DND-41 (cell line): ENCODE results near the gene ACP3.

Source experiments
- ATAC-seq: fragments of 200-7000 bp; cut with Tn5 transposase; 3 replicates; pipeline ENCODE4 v1.9.1; 2021; ENCODE audit warnings: low read depth; ENCODE audit not compliant: insufficient read depth
- DNase-seq: peaks from one replicate; pipeline ENCODE4 v3.0.0-alpha.2; 2020
- H2AFZ ChIP-seq: 2 replicates; pipeline ENCODE4 v1.6.0; 2012; ENCODE audit warnings: low read depth, low read length
- H3K27ac ChIP-seq: 2 replicates; pipeline ENCODE4 v1.5.1; 2012; ENCODE audit warnings: low read length, inconsistent platforms
- H3K27me3 ChIP-seq: fragments of 200-600 bp; sonication (generic); 2 replicates; pipeline ENCODE4 v1.6.0; 2012; ENCODE audit warnings: low read length, mild to moderate bottlenecking, inconsistent platforms; ENCODE audit not compliant: insufficient read depth, poor library complexity
- H3K36me3 ChIP-seq: 2 replicates; pipeline ENCODE4 v1.5.1; 2012; ENCODE audit warnings: low read length, inconsistent platforms; ENCODE audit not compliant: insufficient read depth
- H3K4me1 ChIP-seq: 2 replicates; pipeline ENCODE4 v1.5.1; 2012; ENCODE audit warnings: mild to moderate bottlenecking, low read length; ENCODE audit not compliant: insufficient read depth
- H3K4me2 ChIP-seq: 2 replicates; pipeline ENCODE4 v1.6.0; 2012; ENCODE audit warnings: mild to moderate bottlenecking, moderate library complexity, low read length, inconsistent platforms; ENCODE audit not compliant: insufficient read depth
- H3K4me3 ChIP-seq, 2 experiments: fragments of 200-600 bp in 1 of 2; shearing (Covaris generic) in 1 of 2; 2 replicates each; pipeline ENCODE4 v1.5.1; 2012 to 2016; ENCODE audit warnings: inconsistent platforms in 2 of 2, low read length in 2 of 2, mild to moderate bottlenecking in 2 of 2, low read depth in 1 of 2, moderate library complexity in 1 of 2
- H3K79me2 ChIP-seq: 2 replicates; pipeline ENCODE4 v1.6.0; 2012; ENCODE audit warnings: low read length, inconsistent platforms; ENCODE audit not compliant: insufficient read depth
- H3K9ac ChIP-seq: 2 replicates; pipeline ENCODE4 v1.6.0; 2012; ENCODE audit warnings: low read depth, mild to moderate bottlenecking, inconsistent platforms, low read length, moderate library complexity
- H3K9me3 ChIP-seq: 2 replicates; pipeline ENCODE4 v1.5.1; 2012; ENCODE audit warnings: low read length, moderate library complexity, mild to moderate bottlenecking, inconsistent platforms; ENCODE audit not compliant: insufficient read depth, severe bottlenecking
- H4K20me1 ChIP-seq: 2 replicates; pipeline ENCODE4 v1.6.0; 2012; ENCODE audit warnings: low read length; ENCODE audit not compliant: insufficient read depth
- EZH2 ChIP-seq: IDR thresholded peaks from 3 replicates; pipeline ENCODE4 v1.6.1; 2012; ENCODE audit warnings: borderline replicate concordance, low read depth, mild to moderate bottlenecking, moderate library complexity, low read length, inconsistent platforms; ENCODE audit not compliant: severe bottlenecking
- TF ChIP-seq, protein P1 (sequence below): IDR thresholded peaks from 2 replicates; pipeline ENCODE4 v1.5.1; 2012; ENCODE audit warnings: borderline replicate concordance, low read length, moderate library complexity, mild to moderate bottlenecking; ENCODE audit not compliant: poor library complexity, severe bottlenecking; ENCODE audit errors: extremely low read depth

The ACP3 gene

DNA sequence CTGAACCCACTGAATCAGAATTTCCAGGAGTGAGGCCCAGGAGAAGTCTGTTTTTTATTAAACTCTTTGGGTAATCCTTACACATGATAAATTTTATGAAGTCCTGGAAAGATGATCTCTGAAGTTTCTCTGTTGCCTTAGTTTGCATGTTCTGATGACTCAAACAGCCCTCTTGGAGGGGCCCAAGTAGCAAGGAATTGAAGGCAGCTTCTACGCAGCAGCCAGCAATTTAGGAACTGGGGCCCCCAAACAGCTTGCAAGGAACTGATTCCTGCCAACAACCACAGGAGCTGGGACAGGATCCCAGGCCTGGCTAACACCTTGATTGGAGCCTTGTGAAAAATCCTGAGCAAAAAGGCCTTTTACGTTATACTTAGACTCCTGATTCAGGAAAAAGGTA, 5.4 kb upstream of the ACP3 start:
- H3K27ac ChIP-seq = no peak overlapping the region

DNA sequence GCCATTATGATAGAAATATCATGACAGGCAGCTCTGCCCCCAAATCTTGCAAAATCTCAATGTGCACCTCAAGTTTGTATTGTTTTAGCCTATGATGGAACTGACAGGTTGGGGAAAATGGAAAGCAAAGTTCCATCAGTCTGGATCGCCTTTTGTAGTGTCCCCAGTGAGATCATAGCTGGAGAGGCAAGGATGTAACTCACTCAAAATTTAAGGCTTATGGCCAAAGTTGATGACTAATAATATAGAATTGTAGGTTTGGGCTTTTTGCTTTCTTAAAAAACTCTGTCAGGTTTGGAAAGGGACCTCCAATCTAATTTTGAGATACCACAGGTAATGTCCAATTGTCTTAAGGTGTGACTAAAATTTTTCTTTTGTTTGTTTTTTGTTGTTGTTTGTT, 1.4 kb upstream of the ACP3 start:
- no peaks in the 10 kb centered on the region for H3K36me3 ChIP-seq
- H3K9ac ChIP-seq = no peak overlapping the region
- H3K79me2 ChIP-seq = no peaks in the 10 kb centered on the region
- no peaks in the 10 kb centered on the region for H4K20me1 ChIP-seq
- no peak overlapping the region for H2AFZ ChIP-seq
- H3K4me1 ChIP-seq = no peaks in the 10 kb centered on the region
- H3K4me2 ChIP-seq = no peak overlapping the region
- no peak for TF ChIP-seq EZH2
- TF ChIP-seq, protein P1, sequence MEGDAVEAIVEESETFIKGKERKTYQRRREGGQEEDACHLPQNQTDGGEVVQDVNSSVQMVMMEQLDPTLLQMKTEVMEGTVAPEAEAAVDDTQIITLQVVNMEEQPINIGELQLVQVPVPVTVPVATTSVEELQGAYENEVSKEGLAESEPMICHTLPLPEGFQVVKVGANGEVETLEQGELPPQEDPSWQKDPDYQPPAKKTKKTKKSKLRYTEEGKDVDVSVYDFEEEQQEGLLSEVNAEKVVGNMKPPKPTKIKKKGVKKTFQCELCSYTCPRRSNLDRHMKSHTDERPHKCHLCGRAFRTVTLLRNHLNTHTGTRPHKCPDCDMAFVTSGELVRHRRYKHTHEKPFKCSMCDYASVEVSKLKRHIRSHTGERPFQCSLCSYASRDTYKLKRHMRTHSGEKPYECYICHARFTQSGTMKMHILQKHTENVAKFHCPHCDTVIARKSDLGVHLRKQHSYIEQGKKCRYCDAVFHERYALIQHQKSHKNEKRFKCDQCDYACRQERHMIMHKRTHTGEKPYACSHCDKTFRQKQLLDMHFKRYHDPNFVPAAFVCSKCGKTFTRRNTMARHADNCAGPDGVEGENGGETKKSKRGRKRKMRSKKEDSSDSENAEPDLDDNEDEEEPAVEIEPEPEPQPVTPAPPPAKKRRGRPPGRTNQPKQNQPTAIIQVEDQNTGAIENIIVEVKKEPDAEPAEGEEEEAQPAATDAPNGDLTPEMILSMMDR = no peak
- no peaks in the 10 kb centered on the region for H3K9me3 ChIP-seq
- no peak for DNase-seq
- ATAC-seq = no peak
- no peaks in the 10 kb centered on the region for H3K27me3 ChIP-seq
- no peak overlapping the region for H3K27ac ChIP-seq
- no peak overlapping the region for H3K4me3 ChIP-seq

More for the DNA sequence above, 5.4 kb upstream of the ACP3 start:
- Histone ChIP-seq H3K9ac (no peak overlapping the region), H3K9me3 (no peaks in the 10 kb centered on the region), H3K4me1 (no peaks in the 10 kb centered on the region), H3K27me3 (no peaks in the 10 kb centered on the region), H3K4me3 (no peak overlapping the region), H2AFZ (no peak overlapping the region), H3K36me3 (no peaks in the 10 kb centered on the region), H3K4me2 (no peak overlapping the region), H3K79me2 (no peaks in the 10 kb centered on the region), H4K20me1 (no peaks in the 10 kb centered on the region)
- no peak for TF ChIP-seq EZH2
- TF ChIP-seq, protein P1 = no peak
- DNase-seq (no peak), ATAC-seq (no peak)

DNA sequence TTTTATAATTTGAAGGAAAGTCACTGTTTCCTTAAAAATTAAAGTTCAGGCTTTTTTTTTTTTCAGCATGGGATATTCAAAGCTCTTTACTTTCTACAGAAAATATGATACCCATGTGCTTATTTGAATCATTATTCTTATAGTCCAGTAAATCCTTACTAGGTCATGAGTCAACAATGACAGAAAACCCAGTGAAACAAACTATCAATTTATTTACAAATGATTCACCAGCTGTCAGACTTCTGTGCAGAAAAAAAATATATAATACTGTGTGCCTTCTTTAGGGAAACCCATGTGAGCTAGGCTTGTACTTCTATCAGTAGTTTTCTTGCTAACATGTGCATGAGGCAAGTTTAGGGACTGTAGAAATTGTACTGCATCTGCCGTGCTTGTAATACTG, 1.2 kb downstream of the ACP3 start:
- Histone ChIP-seq H3K4me1 (no peaks in the 10 kb centered on the region), H2AFZ (no peak overlapping the region), H4K20me1 (no peaks in the 10 kb centered on the region), H3K4me2 (no peak overlapping the region), H3K79me2 (no peaks in the 10 kb centered on the region), H3K9ac (no peak overlapping the region), H3K9me3 (no peaks in the 10 kb centered on the region), H3K27me3 (peaks cover 4% of the 10 kb centered on the region), H3K27ac (no peak overlapping the region), H3K4me3 (no peak overlapping the region), H3K36me3 (no peaks in the 10 kb centered on the region)
- ATAC-seq (no peak), DNase-seq (no peak)
- TF ChIP-seq, protein P1 = no peak
- no peak for TF ChIP-seq EZH2

DNA sequence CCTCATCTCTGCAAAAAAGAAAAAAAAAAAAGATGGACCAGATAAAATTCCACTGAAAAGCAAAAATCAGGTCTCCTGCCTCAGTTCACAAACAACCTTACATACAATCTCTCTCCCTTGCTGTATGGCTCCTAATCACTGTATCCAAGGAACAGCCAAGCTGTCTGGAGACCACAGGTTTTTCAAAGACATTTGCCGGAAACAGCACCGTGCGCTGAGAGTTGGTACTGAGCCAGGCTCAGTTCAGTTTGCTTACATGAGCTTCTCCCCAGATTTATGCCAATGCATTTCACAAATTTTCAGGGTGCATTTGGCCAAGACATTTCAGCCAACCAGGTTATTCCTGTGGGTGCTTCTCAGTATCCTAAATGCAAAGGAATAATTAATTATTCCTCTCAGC, 4.1 kb downstream of the ACP3 start:
- no peaks in the 10 kb centered on the region for H3K36me3 ChIP-seq
- peaks cover 4% of the 10 kb centered on the region for H3K27me3 ChIP-seq
- no peak overlapping the region for H3K4me3 ChIP-seq
- no peak overlapping the region for H3K4me2 ChIP-seq
- H4K20me1 ChIP-seq = no peaks in the 10 kb centered on the region
- ATAC-seq (no peak), DNase-seq (no peak)
- no peaks in the 10 kb centered on the region for H3K9me3 ChIP-seq
- no peak overlapping the region for H2AFZ ChIP-seq
- H3K79me2 ChIP-seq = no peaks in the 10 kb centered on the region
- H3K4me1 ChIP-seq = no peaks in the 10 kb centered on the region
- no peak overlapping the region for H3K27ac ChIP-seq
- TF ChIP-seq, protein P1 = no peak
- TF ChIP-seq EZH2 = no peak
- H3K9ac ChIP-seq = no peak overlapping the region
